Activated naive CD4-positive, alpha-beta T cell treated with anti-CD3 and anti-CD28 coated beads, Interleukin-2, amount 50 U/mL, for 72 hours (primary cell): ENCODE results near the gene RPTOR. TPM values are rescaled to one million over a fixed set of nuclear protein-coding genes. Genes with fewer than 3 reads are reported as not detected.
A peak's percentile ranks its signal among the peaks of the same experiment; 100 is the strongest.

Experiments used
- ATAC-seq, 2 donors: fragments of 150-1000 bp; cut with Tn5 transposase; 2 replicates each; pipeline ENCODE4 v1.10.0; 2021; ENCODE audit warnings: mild to moderate bottlenecking in 2 of 2, moderate library complexity in 2 of 2
- DNase-seq, 2 donors: peaks; one replicate each; pipeline ENCODE4 v3.0.0; 2021 to 2022; ENCODE audit warnings: low spot score in 2 of 2
- H3K27ac Mint-ChIP-seq, 2 donors: one replicate each; pipeline ENCODE4 v1.8.0; 2022; ENCODE audit warnings: mild to moderate bottlenecking in 2 of 2, mixed read lengths in 2 of 2
- H3K36me3 Mint-ChIP-seq, 2 donors: one replicate each; pipeline ENCODE4 v1.8.0; 2022; ENCODE audit warnings: mixed read lengths in 2 of 2
- H3K9me3 Mint-ChIP-seq, 2 donors: one replicate each; pipeline ENCODE4 v1.8.0; 2022; ENCODE audit warnings: mixed read lengths in 2 of 2
- total RNA-seq, 2 donors: library from RNA; stranded (reverse); gene quantifications; one replicate each; pipeline ENCODE4 v1.2.3, GENCODE V29; 2022

The RPTOR gene
- total RNA-seq, 2 donors from 2014 or later = 59.5 to 128 TPM

DNA sequence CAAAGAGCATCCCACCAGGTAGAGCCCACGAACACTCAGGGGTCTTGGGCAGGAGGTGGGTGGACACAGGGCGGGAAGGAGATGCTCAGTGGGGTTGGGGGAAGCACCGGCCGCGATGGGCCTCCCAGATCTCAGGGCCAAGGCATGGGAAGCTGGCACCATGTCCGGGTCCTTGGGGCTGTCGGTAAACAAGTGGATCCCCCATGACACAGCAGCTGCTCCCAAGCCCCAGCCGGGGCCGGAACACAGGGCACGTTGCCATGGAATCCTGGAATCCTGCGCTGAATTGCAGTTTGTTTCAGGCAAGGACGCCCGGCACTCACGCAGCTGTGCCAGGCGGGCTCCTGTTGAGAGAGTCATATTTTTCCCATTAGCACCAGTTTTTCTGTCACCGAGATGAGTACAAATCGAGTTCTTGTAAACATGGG is 424.0 kb downstream of the RPTOR start:
- ATAC-seq = no peak
- H3K27ac Mint-ChIP-seq = peak overlapping the region; percentile 36 to 81
- no peaks in the 10 kb centered on the region for H3K9me3 Mint-ChIP-seq
- H3K36me3 Mint-ChIP-seq = no peaks in the 10 kb centered on the region
- DNase-seq = no peak

DNA sequence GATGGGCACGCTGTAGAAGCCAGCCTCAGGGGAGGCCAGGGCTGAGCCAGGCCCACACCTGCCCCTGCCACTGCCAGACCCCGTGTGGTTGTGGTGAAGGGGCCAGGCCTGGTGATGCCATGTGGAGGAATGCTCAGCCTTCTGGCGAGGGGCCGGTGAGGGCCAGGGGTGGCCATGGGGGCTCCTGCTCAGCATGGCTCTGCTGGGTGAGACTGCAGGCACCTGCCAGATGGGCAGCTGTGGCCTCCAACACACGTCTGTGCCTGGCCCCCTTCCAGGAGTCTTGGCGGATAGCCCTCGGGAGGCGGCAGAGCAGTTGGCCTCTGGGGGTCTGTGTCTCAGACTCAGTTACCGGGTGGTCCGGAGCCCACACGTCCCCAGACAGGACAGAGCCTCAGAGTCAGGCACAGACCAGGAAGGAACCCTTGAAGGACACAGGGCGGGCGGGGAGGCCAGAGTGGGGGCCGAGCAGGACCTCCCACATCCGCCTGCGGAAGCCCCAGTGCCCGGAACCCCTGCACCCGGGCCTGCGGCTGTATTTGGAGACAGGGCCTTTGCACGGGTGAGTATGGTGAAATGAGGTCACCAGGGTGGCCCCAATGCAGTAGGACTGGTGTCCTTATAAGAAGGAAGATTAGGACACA is 424.5 kb downstream of the RPTOR start:
- DNase-seq = no peak
- H3K27ac Mint-ChIP-seq = peak overlapping the region; percentile 36 to 81
- H3K9me3 Mint-ChIP-seq = no peaks in the 10 kb centered on the region
- H3K36me3 Mint-ChIP-seq = no peaks in the 10 kb centered on the region
- ATAC-seq = peak in 1 of 2 donors; percentile 32

DNA sequence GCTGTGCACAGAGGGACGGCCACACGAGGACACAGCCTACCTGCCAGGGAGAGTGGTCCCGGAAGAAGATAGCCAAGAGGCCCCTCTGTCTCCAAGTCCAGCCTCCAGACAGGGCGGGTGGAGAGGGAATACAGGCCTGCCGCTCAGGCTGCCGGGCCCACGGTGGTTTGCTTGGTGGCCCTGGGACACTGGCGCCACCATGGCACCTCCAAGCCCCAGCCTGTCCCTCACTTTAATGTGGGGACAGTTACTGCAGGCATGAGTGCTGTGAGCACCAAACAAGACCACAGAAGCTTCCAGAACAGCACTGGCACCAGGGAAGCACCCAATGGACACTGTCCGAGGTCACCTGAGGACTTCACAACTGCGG is 425.0 kb downstream of the RPTOR start:
- Mint-ChIP-seq H3K36me3 (no peaks in the 10 kb centered on the region), H3K9me3 (no peaks in the 10 kb centered on the region), H3K27ac (peak overlapping the region in 1 of 2 donors; percentile 81)
- DNase-seq (no peak), ATAC-seq (peak in 1 of 2 donors; percentile 3)

DNA sequence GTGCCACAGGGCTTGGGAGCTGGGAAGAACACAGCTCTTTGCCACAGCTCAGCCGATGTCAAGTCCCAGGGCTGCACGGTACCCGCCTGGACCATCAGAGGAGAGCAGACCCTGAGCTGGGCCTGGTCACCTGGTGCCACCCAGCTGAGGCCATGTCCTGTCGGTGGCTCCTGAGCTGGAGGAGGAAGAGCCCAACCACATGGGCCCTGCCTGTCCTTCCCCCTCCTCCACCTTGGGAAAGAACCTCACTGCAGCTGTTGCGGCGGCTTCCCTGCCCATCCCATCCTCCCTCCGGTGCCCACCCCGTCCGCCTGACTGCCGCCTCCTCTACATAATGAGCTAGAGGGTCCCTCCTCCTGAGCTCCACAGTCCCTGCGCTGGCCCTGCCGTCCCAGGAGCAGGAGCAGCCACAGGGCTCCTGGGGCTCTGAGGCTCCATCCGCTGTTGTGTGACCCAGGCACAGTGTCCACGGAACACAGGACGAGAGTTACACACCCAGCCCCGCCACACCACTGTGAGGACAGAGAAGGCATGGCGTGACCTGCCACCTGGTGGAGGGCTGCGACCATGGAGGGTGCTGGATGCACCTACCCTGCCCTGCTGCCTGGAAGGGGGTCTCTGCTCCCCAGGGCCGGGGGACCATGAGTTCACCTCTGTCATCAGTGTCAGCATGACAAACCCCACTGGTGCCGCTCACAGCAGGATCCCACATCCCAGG is 425.6 kb downstream of the RPTOR start:
- no peaks in the 10 kb centered on the region for H3K9me3 Mint-ChIP-seq
- no peaks in the 10 kb centered on the region for H3K36me3 Mint-ChIP-seq
- peak in 1 of 2 donors; percentile 54 for DNase-seq
- H3K27ac Mint-ChIP-seq = peak overlapping the region; percentile 60 to 81
- ATAC-seq = peak; percentile 59 to 60

DNA sequence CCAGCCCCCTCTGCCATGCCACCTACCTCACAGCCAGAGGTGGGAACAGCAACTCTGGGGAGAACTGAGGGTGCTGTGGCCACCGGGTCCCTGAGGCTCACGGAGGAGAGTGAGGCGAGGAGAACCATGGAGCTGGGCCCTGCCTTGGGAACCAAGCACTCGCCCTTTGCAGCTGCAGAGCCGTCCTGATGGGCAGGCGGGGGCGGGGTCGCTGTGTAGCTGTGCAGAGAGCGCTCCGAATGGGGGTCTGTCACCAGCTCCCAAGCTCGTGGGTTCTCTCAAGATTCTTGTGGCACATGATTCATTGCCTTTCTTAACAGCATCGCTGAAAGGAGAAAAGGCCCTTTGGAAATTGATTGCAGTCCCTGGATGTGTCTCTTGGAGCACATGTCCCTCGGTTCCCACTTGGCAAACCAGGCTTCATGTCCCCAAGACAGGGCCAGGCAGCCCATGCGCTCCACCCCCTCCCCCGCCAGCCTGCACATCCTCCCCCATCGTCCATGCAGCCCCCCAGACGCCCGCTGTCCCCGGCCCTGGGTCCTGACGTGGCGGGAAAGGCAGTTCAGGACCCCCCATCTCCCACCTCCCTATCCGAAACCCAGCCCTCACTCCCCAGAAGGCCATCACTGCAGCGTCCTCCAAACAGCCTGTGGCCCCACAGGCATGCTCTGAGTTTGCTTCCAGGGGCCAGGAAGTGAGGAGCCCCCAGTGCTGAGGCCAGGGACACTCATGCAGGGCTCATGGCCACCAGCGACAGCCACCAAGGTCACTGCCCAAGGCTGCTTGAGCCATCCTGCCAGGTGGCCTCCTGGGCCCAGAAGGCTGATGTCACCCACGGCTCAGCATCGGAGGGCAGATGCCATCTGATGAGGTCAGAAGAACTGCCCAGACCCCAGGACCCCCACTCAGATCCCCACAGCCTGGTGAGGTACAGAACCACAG is 426.4 kb downstream of the RPTOR start:
- H3K9me3 Mint-ChIP-seq = no peaks in the 10 kb centered on the region
- peak in 1 of 2 donors; percentile 11 for ATAC-seq

DNA sequence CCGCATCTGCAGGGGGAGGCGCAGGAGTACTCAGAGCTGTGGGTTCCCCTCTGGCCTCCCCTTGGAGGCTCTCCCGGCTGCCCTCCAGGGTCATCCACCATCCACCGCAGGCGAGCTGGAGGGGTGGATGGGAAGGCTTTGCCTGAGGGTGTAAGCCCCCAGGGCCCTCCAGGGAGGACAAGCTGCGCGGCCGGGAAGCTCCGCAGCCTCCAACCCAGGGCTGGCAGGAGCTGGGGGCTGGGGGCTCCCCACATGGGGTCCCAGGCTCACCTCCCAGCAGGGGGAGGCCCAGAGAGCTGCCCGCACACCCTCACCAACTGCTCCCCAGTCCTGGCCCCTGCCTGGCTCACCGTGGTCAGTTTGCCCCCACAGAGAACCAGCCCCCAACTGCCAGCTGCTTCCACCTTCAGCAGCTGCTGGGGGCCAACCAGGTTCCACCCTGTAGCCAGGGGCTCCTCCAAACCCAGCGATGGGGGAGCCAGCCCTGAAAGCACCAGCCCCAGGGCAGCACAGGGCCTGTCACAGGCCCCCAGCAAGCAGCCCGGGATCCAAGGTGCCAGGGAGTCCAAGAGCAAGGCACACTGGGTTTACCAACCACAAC is 427.2 kb downstream of the RPTOR start:
- DNase-seq (no peak), ATAC-seq (peak in 1 of 2 donors; percentile 13)
- peak overlapping the region; percentile 37 to 44 for H3K27ac Mint-ChIP-seq
- H3K9me3 Mint-ChIP-seq = no peaks in the 10 kb centered on the region
- no peaks in the 10 kb centered on the region for H3K36me3 Mint-ChIP-seq

More for the DNA sequence above, 426.4 kb downstream of the RPTOR start:
- Mint-ChIP-seq H3K27ac (peak overlapping the region; percentile 60 to 81), H3K36me3 (no peaks in the 10 kb centered on the region)
- DNase-seq = no peak

DNA sequence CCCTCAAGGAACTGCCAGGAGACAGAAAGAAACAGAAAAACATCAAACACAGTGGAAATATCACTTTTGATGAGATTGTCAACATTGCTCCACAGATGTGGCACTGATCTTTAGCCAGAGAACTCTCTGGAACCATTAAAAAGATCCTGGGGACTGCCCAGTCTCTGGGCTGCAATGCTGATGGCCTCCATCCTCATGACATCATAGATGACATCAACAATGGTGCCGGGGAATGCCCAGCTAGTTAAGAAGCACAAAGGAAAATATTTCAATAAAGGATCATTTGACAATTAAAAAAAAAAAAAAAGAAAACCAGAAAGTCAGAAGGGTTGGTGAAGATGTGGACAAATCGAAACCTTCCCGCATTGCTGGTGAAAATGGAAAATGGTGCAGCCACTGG is 432.1 kb downstream of the RPTOR start:
- Mint-ChIP-seq H3K9me3 (peaks cover 0 to 9% of the 10 kb centered on the region in 2 donors), H3K36me3 (no peaks in the 10 kb centered on the region), H3K27ac (no peak overlapping the region)
- ATAC-seq = no peak
- DNase-seq = no peak

DNA sequence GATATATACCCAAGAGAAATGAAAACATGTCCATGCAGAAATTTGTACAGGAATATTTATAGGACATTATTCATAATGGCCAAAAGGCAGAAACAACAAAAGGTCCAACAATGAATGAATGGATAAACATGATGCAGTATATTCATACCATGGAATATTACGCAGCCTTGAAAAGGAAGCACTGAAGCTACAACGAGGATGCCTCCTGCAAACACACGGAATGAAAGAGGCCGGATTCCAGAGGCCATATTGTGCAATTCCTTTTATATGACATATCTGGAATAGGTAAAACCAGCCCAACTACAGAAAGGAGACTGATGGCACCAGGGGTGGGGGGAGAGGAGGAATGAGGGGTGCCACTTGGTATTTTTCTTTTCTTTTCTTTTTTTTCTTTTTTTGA is 432.5 kb downstream of the RPTOR start:
- peaks cover 0 to 9% of the 10 kb centered on the region in 2 donors for H3K9me3 Mint-ChIP-seq
- H3K27ac Mint-ChIP-seq = no peak overlapping the region
- ATAC-seq (no peak), DNase-seq (no peak)
- no peaks in the 10 kb centered on the region for H3K36me3 Mint-ChIP-seq

DNA sequence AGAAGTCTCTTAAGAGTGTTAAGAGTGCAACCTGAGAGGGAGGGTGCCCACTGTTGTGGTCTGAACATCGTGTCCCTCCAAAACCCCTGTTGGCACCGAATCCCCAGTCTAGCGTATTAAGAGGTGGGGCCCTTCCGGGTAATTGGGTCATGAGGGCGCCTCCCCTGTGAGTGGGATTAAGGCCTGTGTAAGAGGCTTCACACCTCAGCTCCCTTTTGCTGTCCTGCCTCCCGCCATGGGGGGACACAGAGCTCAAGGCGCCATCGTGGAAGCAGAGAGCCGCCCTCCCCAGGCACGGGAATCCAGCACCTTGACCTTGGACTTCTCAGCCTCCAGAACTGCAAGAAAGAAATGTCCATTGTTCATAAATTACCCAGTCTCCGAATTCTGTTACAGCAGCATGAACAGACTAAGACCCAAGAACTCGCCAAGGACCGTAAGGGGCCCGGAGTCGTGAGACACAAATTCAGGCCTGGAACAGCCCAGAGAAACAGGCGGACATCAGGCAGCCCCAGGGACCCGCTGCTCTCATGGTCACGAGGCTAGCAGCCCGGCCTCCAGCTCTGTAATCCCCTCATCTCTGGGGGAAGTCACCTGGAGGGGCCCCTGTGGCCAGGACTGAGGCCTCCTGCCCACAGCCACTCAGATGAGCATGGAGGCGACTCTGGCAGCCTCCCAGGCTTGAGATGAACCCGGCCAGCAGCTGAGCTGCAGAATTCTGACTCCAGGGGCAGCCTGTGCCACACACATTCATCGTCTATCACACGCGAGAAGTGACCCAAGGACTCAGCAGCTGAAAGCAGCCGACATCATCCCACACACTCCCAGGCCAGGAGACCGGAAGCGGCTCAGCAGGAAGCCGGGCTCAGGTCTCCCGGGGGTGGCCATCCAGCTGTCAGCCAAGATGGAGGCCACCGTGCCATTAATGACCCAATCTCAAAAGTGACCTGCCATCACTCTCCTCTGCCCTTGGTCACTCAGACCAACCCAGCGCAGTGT is 434.2 kb downstream of the RPTOR start:
- Mint-ChIP-seq H3K9me3 (peaks cover 0 to 9% of the 10 kb centered on the region in 2 donors), H3K36me3 (no peaks in the 10 kb centered on the region), H3K27ac (no peak overlapping the region)
- ATAC-seq (no peak), DNase-seq (no peak)

DNA sequence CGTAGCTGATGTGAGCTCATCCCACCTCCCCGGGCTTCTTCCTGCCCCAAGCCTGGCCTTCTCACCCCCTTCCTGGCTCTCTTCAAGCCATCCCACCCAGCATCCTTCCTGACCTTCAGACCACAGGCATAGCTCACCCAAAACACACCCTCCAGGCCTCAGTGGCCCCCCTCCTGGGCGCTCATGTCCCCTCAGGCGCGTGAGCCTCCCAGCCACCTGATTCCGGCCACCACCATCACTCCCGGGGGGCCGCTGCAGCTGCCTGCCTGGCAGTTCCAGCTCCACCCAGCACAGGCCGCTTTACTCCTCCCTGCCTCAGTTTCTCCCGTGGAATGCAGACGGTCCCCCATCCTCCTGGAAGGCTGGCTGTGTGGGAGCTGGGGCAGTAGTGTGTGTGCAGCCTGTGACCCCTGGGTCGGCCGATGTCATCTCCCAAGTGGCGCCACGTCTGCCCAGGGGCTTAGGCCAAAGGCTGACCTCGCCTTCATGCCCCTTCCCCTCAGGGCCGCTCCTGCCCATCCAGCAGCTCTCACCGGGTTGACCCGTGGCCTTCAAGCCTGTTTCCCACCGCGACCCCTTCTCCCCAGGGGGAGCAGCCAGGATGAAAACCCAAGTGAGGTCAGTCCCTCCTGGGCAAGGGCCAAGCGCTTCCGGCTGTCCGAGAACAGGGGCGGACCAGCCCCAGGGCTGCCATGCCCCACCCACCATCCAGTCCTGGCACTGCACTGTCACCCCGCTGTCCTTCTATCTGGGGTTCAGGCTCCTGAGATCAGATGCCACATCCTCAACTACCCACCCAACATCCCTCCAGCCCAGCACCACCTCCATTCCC is 435.1 kb downstream of the RPTOR start:
- no peaks in the 10 kb centered on the region for H3K36me3 Mint-ChIP-seq

DNA sequence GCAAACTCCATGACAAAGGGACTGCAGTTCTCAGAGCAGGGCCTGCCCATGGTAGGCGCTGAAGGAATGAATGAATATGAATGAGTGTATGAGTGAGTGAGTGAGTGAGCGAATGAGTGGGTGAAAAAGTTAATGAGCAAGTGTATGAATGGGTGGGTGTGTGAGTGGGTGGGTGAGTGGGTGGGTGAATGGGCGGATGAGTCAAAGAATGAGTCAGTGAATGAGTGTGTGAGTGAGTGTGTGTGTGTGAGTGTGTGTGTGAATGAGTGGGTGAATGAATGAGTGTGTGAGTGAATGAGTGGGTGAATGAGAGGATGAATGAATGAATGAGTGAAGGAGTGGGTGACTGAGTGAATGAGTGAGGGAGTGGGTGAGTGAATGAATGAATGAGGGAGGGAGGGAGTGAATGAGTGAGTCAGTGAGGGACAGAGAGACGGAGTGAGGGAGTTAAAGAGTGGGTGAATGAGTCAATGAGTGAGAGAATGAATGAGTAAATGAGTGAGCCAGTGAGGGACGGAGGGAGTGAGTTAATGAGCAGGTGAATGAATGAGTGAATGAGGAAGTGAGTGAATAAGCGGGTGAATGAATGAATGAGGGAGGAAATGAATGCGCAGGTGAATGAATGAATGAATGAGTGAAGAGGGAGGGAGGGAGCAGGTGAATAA is 435.9 kb downstream of the RPTOR start:
- peak; percentile 85 to 91 for ATAC-seq
- peak overlapping the region; percentile 10 to 44 for H3K27ac Mint-ChIP-seq

More for the DNA sequence above, 435.1 kb downstream of the RPTOR start:
- Mint-ChIP-seq H3K27ac (peak overlapping the region in 1 of 2 donors; percentile 44), H3K9me3 (peaks cover 0 to 9% of the 10 kb centered on the region in 2 donors)
- DNase-seq = no peak
- no peak for ATAC-seq

DNA sequence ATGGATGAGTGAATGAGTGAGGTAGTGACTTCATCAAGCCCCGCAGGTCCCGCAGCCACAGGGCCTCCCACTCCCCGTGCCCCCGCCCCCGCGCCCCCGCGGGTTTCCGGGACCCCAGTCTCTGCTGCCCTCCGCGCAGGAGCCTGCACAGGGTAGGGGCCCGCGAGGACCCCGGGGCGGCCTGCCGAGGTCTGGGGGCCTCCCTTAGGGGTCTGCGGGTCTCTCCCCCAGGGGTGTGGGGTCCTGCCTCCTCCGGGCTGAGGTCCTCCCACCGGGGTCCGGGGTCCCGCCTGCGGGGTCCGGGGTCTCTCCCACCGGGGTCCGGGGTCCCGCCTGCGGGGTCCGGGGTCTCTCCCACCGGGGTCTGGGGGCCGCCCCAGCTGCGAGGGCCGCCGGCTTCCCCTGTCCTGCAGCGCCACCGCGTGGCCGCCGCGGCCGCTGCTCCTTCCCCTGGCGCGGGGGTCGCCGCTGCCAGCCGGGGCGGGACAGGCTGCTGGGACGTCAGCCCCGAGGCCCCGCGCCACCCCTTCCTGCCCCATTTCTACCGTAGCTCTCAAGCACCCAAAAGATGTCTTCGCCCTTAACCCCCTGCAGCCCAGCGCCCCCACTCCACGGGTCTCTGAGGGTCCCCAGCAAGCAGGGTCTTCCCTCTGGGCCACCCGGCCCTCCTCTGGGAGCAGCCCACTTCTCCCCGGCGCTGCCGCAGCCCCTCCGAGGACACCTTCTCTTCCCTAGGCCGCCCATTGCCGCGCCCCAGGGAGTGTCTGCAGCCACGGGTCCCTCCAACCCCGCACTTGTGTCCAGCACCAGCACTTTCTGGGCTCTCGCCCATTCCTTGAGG is 436.6 kb downstream of the RPTOR start:
- ATAC-seq = peak; percentile 2 to 60
- no peaks in the 10 kb centered on the region for H3K36me3 Mint-ChIP-seq

More for the DNA sequence above, 435.9 kb downstream of the RPTOR start:
- Mint-ChIP-seq H3K9me3 (peaks cover 0 to 9% of the 10 kb centered on the region in 2 donors), H3K36me3 (no peaks in the 10 kb centered on the region)
- no peak for DNase-seq

DNA sequence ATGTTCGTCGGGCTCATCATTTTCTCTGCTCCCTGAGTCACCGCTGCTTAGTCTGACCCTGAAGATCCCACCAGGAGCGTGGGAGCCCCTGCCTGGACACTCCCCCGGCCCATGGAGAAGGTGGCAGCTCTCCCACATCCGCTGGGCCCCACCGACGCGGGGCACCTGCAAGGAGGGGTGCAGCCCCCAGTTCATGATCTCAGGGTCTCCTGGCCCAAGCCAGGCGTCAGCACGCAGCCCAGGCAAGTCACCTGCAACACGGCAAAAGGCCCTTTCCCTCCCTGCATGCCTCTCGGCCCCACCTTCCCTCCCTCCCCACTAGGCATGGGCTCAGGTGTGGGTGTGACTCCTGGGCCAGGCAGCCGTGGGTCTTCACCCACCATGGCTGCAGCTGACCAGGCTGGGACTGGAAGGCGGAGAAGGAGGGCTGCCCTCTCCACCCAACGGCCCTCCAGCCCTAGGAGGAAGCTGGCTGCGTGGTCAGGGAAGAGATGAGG is 437.3 kb downstream of the RPTOR start:
- H3K9me3 Mint-ChIP-seq = peaks cover 0 to 9% of the 10 kb centered on the region in 2 donors
- ATAC-seq (no peak), DNase-seq (no peak)
- no peak overlapping the region for H3K27ac Mint-ChIP-seq
- no peaks in the 10 kb centered on the region for H3K36me3 Mint-ChIP-seq

More for the DNA sequence above, 436.6 kb downstream of the RPTOR start:
- peak overlapping the region in 1 of 2 donors; percentile 44 for H3K27ac Mint-ChIP-seq
- peak in 1 of 2 donors; percentile 75 for DNase-seq
- peaks cover 0 to 9% of the 10 kb centered on the region in 2 donors for H3K9me3 Mint-ChIP-seq
